Cardiac fibroblast (primary cell): ENCODE data around the gene SYNE4.
"Not testable (repeated sequence)": the region's sequence is repeated elsewhere in the genome, so short reads cannot be mapped to it uniquely, and the experiment has no call there.

Experiments
- DNase-seq, 2 donors: peaks; one replicate each; pipeline versions ENCODE4 v3.0.0 to v3.0.0-alpha.2; 2010; ENCODE audit warnings: low read depth in 2 of 2
- H3K4me3 ChIP-seq, 2 donors: replicated peaks in 1 of 2; 1 replicate in 1 of 2; 2 replicates in 1 of 2; pipeline ENCODE4 v1.5.1; 2011; ENCODE audit warnings: low read depth in 2 of 2, low read length in 2 of 2, mild to moderate bottlenecking in 2 of 2, moderate library complexity in 1 of 2
- CTCF ChIP-seq: IDR thresholded peaks from one replicate; pipeline ENCODE4 v1.5.1; 2011; ENCODE audit warnings: low read depth, mild to moderate bottlenecking, low read length, inconsistent platforms

SYNE4 gene

GRCh38 chr19:36049080-36049698 is 40.6 kb upstream of the SYNE4 start:
- DNase-seq = peak in 1 of 2 donors; percentile 31
- TF ChIP-seq CTCF = no peak
- H3K4me3 ChIP-seq = no peak overlapping the region

DNA sequence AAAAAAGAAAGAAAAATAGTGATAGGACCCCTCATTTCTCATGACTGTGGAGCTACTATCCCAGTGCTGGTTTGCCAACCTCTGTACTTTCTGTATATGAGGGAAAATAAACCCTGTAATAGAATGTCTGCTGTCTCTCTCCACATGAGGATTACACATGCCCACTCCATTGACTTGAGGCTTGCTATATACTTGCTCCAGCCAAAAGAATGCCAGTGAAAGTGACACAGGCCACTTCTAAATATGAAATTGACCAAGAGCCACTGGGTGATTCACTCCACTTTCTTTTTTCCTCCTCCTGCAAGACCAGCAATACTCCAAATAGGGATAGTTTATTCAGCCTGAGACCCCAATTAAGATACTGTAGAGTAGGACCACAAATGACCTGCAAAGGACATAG is 39.2 kb upstream of the SYNE4 start:
- no peak overlapping the region for H3K4me3 ChIP-seq
- no peak for TF ChIP-seq CTCF
- DNase-seq = no peak

DNA sequence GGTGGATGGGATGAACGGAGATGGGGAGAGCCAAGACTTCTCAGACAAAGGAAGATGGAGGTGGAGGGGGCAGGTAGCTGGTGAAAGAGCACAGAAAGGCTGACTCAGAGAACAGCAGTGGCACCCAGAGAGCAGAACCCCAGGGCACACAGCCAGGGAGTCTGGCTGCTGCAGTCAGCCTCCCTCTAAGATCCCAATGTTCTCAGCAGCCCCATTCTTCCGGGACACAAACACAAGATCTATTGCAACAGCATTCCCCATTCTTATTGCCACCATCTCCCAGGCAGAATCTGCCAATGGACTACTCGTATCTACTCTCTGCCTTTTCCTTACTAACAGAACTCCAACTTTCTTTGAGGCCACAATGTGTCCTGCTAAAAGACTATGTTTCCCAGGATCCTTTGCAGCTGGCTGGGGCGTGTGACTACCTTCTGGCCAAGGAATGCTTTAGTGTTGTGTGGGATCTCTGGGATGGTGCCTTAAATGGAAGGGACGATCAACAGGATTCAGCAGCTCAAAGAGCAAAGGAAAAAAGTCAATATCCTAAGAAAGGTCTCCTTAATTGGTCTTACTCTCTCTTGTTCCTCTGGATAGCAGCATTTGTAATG is 37.9 kb upstream of the SYNE4 start:
- no peak overlapping the region for H3K4me3 ChIP-seq
- peak; percentile 71 to 72 for DNase-seq
- TF ChIP-seq CTCF = no peak

GRCh38 chr19:36043952-36044351 is 35.3 kb upstream of the SYNE4 start:
- TF ChIP-seq CTCF = no peak
- no peak overlapping the region for H3K4me3 ChIP-seq
- no peak for DNase-seq

- no peak for TF ChIP-seq CTCF
- DNase-seq = peak; percentile 90 to 96
- H3K4me3 ChIP-seq = no peak overlapping the region
These were observed 33.2 kb upstream of the SYNE4 start for GRCh38 chr19:36041831-36042230.

GRCh38 chr19:36041092-36041491 is 32.5 kb upstream of the SYNE4 start:
- H3K4me3 ChIP-seq, DNase-seq: not testable (repeated sequence)

DNA sequence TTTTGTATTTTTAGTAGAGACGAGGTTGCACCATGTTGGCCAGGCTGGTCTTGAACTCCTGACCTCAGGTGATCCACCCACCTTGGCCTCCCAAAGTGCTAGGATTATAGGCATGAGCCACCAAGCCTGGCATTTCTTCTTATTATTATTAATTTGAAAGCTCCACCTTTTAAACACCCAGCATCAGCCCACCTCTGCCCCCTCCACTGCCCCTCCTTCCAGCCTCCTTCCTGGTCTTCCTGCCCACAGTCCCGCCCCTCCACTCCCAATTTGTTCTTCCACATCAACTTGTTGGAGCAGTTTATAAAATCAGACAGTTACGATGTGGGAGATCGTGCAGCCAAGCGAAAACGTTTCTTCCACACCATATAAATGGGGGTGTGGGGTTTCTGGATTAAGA is 31.9 kb upstream of the SYNE4 start:
- TF ChIP-seq CTCF = no peak
- H3K4me3 ChIP-seq = no peak overlapping the region
- no peak for DNase-seq
